TTC549 (cell line): Measurements from ENCODE around the gene GFER.
"Not testable (repeated sequence)": the region's sequence is repeated elsewhere in the genome, so short reads cannot be mapped to it uniquely, and the experiment has no call there.

Experiments
- FAIRE-seq: peaks from 2 replicates; lab custom pipeline; 2012; peaks lifted over from hg19 to GRCh38; lab: Jason Lieb, UNC

GFER gene

DNA sequence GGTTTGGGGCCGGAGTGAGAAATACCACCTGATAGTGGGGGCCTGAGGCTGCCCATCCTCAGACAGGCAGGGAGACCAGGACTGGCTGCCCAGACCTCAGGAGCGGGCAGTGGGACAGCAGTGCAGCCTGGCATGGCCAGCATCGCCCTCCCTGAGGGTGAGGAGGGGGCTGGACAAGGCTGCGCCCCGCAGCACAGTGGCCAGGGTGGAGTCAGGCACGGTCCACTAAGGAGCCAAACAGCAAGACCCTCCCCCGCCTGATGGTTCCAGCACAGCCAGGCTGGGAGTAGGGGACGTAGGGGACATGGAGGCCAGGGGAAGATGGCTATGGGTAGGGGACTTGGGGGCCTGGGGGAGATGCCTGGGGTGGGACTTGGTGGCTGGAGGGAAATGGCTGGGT, 22.3 kb downstream of the GFER start:
- no peak for FAIRE-seq

DNA sequence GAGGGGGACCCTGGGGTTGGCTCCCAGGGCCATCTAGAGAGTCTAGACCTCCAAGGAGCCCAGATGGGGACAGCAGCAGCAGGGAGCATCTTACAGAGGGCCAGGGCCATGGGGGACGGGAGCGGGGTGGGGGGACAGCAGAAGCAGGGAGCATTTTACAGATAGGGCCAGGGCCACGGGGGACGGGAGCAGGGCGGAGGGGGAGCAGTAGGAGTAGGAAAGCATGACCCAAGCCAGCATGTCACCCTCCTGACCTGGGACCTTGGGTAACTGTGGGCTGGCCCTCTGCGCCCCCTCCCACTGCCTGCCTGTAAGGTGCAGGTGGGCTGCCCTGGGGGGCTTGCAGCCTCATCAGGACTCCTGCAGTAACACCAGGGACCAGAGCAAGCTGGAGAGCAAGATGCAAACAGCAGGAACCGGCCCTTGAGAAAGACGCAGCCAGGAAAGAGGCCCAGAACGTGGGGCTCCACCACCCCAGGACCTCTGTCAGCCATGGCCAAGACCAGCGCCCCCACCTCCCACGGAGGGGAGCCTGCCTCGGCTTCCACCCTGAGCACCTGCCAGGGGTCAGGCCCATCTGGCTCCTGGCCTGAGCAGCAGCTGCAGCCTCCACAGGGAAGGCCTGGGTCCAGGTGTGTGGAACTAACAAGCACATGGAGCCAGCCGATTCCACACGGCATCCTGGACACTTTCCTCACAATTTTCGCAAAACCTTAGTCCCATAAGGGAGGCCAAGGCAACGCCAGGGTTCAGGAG, 23.3 kb downstream of the GFER start:
- FAIRE-seq, result no peak

DNA sequence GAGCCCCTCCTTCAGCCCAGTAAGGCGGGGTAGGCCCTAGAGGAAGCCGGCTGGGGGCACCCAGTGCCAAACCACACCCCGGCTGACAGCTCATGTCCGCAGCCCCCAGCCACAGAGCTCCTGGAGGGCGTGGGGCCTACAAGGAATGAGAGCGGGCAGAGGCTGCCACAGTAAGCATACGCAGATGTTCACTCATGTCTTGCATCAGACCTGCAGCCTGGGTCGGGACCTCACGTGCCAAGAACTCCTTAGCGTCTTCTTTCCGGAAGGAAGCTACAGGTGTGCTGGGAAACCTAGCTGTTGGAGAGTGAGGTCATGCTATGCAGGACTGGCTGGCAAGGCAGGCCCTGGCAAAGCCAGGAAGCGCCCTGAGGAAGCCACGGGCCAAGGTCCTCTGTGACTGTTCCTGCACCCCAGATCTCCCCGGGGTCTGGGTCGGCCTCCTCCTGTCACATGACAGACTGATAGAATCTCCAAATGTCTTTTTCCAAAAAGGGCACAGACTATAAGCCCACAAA, 24.1 kb downstream of the GFER start:
- FAIRE-seq, result no peak

DNA sequence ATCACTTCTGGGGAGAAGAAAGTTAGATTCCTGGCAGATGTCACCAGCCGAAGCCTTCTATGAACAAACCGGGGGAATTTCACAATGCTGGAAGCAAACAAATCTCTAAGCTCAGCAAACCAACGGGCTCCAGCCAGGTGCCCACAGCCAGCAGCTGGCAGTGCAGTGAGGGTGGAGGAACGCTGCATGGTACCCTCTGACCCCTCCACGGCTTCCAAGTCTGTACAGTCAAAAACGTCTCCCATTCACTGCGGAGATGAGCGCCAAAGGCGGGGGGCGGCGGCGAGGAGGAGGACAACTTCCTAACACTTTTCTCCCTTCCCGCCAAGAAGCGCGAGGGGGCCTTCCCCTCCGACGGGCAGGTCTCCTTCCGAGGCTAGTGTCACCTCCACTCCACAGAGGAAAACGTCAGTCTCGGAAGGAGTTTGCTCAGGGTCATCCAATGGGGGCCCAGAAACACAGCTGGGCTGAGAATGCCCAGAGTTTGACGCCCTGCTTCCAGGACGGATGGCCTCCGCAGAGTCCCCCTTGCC, 24.7 kb downstream of the GFER start:
- no peak for FAIRE-seq

DNA sequence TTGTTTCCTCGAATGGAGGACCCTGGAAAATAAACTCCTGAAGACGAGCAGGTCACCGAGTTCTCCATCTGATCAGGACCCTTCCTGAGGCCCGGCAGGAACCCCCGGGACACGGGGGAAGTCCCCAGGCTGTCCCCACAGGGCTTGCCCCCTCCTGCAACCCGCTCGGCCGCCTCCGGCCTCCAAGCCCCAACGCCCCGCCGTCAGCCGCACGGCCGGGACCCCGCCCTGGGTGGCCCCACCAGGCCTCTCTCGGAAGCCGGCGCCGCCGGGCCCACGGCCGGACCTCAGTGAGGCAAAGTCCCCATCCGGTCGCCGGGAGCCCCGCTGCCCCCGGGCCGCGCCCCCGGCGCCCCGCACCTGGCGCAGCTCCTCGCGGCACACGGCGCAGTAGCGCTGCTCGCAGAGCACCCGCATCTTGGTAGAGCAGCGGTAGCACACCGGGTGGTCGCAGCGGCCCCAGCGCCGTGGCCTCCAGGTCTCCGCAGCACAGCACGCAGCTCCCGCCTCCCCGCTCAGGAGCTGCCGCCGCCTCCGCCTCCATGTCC, 25.2 kb downstream of the GFER start:
- FAIRE-seq, result no peak

DNA sequence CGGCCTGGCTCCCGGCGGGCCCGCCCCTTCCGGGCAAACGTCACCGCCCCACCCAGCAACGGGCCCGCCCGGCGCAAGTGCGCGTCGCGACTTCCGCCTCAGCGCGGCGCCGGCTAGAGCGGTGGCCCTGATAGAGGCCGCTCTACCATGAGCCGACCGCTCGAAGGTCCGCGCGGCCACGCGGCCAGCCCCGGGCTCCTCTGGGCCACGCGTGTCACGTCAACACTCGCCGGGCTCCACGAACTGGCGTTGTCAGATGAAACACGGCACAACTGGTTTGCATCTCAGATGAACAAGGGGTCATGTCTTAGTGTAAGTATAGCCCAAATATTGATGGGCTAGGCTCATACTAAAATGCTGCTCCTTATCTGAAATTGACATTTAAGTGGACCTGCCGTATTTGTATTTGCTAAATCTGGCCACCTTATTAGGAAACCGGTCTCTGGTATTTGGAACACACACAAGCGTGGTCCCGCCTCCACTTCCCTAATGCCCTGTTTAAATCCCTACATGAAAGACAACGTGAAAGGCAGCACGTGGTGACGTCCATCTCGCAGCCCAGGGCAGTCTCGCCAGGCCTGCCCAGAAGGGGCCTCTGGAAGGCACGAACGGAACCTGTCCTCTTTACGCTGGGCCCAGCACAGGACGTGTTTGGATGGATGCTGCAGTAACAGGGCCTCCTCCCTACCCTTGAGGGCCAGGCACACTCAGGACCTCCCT, 26.0 kb downstream of the GFER start, which contains the start of gene ZNF598:
ZNF598 (minus strand) TSS at position 31 of the 720 bp plus-strand sequence.
- FAIRE-seq, result no peak

DNA sequence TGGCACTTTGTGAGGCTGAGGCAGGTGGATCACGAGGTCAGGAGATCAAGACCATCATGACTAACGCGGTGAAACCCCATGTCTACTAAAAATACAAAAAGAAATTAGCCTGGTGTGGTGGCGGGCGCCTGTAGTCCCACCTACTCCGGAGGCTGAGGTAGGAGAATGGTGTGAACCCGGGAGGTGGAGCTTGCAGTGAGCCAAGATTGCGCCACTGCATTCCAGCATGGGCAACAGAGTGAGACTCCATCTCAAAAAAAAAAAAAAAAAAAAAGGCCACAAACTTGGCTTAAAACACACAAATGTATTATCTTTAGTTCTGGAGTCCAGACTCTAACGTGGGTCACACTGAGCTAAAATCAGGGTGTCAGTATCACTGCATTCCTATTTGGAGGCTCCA, 27.7 kb downstream of the GFER start:
- FAIRE-seq, result not testable (repeated sequence)

DNA sequence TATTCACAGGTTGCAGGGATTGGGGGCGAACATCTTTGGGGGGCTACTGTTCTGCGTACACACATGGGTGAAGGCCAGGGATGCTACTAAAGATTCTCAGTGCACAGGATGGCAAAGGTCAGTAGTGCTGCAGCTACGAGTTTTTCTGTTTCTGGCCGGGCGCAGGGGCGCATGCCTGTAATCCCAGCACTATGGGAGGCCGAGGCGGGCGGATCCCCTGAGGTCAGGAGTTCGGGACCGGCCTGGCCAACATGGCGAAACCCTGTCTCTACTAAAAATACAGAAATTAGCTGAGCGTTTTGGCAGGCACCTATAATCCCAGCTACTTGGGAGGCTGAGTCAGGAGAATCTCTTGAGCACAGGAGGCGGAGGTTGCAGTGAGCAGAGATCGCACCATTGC, 29.5 kb downstream of the GFER start:
- FAIRE-seq, result no peak

DNA sequence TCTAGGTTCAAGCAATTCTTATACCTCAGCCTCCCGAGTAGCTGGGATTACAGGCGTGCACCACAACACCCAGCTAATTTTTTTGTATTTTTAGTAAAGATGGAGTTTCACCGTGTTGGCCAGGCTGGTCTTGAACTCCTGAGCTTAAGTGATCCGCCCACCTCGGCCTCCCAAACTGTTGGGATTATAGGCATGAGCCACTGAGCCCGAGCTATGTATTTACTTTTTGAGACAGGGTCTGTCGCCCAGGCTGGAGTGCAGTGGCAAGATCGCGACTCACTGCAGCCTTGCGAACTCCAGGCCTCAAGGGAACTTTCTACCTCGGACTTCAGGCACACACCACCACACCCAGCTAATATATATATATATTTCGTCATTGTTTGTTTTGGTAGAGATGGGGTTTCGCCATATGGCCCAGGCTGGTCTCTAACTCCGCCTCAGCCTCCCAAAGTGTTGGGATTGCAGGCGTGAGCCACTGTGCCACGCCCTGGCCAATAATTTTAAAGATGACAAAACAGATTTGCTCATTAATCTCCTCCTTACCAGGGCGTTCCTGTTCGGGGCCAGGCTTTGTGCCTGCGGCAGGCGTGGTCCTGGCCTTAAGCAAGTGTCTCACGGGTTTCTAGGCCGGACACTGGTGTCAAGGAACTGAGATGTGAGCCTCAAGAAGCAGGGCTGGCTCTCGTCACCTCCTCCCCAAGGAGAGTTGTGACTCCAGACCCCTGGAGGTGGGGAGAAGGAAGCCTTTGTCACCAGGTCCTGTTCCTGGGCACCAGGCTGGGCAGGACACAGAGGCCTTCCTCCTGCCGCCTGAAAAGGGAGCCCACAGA, 31.3 kb downstream of the GFER start:
- no peak for FAIRE-seq

DNA sequence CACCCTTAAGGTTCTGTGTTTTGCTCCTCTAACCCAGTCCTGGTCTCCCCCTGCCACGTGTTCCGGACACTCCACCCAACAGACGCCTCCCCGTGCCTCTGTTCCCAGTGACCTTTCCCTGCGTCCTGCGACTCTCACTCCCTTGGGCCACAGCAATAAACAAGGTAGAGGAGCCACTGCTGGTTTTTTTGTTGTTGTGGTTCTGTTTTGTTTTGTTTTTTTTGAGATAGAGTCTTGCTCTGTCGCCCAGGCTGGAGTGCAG, 31.9 kb downstream of the GFER start:
- FAIRE-seq, result no peak

DNA sequence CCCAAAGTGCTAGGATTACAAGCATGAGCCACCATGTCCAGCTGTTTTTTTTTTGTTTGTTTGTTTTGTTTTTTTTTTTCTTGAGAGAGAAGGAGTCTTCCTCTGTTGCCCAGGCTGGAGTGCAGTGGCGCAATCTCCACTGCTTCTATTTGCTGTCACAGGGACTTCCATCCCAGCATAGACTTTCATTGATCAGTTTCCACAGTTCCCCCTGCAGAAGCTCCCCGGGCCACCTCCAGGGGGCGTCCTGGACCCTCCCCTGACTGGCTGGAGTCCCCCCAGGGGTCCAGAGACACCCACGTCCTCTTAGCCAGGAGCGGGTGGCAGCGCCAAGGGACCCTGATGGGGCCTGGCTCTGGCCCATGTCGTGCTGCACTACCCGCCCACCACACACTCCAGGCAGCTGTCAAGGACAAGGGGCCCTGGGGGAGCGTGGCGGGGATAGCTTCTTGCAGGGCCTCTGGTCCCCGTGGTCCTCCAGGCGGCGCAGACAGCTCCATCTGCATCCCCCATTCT, 32.5 kb downstream of the GFER start:
- no peak for FAIRE-seq

DNA sequence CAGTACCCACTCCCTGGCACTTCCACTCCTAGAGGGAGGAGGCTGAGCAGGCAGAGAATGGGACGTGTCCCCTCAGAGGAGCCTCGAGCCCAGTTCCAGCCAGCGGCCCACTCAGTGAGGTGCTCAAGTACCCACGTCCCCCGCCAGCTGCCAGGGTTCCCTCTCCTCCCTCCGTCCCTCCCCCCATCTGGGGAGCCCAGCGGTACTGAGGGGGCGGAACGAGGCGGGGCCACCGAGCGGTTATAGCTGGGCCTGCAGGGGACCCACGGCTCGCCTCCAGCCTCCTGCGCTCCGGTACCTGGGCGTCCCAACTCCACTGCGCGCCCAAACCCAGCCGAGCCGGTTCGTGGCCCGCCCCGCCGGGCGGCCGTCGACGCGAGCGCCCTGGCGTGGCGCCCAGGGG, 35.5 kb downstream of the GFER start, which contains the start of gene NPW:
NPW (plus strand) TSS at position 268 of the 403 bp plus-strand sequence.
- no peak for FAIRE-seq

DNA sequence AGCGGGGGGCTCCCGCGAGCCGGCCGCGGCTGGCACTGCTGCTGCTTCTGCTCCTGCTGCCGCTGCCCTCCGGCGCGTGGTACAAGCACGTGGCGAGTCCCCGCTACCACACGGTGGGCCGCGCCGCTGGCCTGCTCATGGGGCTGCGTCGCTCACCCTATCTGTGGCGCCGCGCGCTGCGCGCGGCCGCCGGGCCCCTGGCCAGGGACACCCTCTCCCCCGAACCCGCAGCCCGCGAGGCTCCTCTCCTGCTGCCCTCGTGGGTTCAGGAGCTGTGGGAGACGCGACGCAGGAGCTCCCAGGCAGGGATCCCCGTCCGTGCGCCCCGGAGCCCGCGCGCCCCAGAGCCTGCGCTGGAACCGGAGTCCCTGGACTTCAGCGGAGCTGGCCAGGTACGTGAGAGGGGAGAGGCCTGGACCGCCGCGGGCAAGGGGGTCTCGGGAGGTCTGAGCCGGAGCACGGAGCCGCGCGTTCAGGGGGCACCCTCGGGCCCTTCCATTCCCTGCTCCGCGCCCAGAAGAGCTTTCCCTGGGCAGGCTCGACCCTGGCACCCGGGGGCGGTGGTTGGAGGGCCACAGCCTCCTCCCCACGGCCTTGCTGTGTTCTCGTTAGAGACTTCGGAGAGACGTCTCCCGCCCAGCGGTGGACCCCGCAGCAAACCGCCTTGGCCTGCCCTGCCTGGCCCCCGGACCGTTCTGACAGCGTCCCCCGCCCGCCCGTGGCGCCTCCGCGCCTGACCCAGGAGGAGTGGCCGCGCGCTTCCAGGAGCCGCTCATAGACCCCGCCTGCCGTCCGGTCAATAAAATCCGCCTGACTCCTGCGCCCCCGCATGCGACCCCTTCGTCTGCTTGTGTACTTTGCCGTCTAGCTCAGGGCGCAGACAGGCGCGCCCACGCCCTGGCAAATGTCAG, 36.2 kb downstream of the GFER start:
- no peak for FAIRE-seq

DNA sequence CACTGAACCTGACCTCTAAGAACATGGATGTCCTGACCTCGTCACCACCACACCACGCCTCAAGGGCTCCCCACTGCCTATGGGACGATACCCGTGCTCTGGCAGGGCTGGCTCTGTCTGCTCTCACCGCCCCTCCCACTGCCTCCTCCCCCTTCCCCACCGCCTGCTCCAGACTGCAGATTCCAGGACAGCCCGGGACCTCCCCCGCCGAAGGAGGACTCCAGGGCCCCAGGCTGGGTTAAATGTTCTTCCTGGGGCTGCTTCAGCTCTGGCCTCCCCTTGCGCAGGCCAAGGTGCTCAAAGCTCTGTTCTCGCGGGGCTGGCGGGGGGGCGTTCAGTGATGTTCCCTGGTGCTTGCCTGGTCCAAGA, 38.7 kb downstream of the GFER start:
- no peak for FAIRE-seq

DNA sequence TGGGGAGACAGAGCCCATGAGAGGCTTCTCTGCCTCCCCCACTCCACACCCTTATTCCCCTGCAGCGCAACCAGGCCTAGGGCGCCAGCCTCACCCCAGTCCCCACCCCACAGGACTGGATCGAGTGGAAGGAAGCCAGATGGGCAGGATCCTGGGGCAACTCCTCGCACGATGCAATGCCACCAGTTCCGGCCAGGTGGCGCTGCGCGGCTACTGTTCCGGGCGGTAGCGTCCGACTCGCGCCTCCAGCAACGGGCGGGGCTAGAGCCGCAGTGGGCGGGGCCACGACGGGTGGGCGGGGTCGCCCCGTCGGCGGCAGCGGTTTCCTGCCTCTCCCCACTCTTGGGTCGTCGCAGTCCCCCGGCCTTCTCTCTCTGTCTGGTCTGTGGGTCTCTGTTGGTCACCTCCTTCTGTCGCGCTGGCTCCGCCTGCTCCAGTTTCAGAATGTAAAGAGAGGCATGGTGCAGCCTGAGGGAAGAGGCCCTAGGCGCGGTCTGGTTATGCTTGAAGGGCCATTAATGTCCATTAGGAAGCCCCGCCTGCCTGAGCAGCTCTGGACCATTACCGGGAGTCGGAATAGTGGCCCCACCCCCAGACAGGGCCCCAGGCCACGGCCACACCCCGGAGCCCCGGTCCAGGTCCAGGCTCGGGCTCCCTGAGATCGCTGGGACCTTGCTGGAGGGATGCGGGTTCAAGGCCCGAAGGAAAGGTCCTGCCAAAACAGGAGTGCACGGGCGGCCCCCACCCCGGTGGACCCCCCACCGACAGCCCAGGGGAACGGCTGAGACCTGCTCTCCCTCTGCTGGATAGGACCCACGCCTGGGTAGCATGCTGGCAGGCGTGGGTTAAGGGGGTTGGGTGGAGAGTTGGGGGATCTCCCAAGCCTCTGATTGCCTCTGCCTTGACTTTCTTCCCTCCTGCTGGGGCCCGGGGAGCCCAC, 39.4 kb downstream of the GFER start:
- FAIRE-seq, result no peak

DNA sequence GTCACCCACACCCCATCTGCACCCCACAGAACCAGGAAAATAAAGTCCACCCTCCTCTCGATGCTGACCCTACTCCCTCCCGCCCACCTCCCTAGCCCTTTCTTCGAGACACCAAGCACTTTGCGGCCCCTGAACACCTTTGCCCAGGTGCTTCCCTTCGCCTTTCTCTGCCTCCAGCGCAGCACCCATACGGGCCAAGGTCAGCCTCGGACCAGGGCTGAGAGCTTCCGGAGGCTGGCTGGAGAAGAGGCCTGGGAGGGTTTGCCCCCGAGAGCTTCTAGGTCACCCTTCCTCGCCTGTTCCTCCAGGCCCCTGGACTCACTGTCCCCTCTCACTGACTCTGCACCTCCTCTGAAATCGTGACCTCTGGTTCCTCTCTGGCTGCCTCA, 40.0 kb downstream of the GFER start:
- no peak for FAIRE-seq

DNA sequence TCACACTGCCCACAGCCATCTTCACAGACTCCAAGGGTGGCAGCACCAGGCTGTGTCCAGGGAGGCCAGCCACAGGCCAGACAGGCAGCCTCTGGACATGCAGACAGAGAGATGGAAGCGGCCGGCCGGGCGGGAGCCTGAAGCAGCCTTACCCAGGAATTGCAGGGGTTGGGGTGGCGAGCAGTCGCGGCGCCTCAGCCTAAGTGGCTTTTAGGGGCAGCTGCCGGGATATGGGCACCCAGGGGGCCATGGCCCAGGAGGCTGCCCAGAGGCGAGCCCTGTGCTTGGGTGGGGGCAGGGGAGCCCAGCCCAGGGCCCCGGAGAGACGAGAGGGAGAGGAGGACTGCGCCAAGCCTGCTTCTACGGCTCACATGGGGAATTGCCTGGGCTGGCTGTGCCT, 41.3 kb downstream of the GFER start:
- no peak for FAIRE-seq

DNA sequence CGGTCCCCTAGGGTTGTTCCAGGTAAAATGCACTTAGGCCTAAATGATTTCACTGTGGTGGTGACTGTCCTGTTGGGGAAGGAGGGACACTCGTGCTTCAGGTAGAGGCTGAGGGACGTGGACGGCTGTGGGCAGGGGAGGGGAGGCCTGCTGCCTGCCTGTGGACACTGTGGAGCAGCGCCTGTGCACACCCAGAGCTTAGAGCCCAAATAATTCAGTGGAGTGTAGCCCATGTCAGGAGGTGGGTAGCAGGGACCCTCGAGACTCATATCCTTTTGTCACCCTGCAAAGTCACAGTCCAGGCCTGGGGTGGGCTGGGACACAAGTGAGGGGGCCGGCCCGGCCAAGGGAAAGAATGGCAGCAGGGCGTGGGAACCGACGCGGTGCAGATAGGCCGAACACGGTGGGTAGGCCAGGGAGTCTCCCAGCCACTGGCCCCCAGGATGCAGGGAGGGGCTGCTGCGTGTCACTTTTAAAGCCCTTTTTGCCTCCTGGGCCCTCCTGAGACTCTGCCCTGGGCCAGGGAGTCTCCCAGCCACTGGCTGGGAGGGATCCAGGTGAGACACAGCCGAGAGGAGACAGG, 42.0 kb downstream of the GFER start:
- FAIRE-seq, result no peak

DNA sequence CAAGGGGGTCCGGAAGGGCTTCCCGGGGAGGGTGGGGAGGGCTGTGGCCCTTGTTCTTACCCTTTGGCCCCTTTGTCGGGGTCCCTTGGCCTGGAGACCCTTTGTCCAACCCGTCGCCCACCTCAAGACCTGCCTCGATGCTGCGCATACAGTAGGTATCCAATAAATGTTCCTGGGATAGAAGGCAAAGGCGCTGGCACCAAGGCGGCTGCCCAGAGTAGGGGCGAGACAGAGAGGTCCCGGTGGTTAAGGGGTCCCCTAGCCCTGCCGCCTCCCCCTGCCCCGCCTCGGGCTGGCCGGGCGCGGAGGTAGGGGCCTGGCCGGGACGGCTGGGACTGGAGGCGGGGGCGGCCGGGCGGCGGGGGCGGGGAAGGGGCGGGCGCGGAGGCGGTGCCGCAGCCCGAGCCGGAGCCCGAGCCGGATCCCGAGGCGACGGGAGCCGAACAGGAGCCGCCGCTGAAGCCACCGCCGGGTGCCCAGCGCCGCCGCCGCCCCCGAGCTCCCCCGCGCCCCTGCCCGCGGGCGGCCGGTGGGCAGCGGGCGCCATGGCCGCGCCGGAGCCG, 42.5 kb downstream of the GFER start, which contains the start of gene NHERF2:
NHERF2 (plus strand) TSS at position 442 of the 563 bp plus-strand sequence; CDS start at position 546, 104 bp downstream.
- no peak for FAIRE-seq
